ENCODE results near the gene CFDP1.

DNA sequence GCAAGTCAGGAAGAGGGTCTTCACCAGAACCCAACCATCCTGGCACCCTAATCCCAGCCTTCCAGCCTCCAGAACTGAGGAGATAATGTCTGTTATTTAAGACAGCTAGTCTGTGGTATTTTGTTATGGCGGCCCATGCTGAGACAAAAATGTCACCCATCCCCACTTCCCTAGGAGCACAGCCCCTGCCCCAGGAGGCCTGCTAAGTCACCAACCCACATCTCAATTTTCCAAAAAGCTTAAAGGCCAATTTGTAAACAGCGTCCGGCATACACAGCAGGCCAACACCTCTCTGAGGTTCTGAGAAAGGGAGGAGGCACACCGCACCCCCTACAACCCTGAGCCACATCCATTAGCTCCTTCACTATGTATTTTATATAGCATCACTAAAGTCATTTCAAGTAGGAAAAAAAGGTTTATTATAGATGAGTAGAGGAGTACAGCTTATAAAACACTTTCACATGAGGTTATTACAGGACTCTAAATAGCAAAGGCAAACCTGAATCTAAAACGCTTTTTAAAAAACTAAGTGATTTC is 24.2 kb upstream of the CFDP1 start:
- TF ChIP-seq ZNF274 (IDR thresholded peaks at IDR 0.05; ENCODE audit: low read depth, low read length) (no peak), SUZ12 (IDR thresholded peaks at IDR 0.05; ENCODE audit: extremely low read depth, insufficient read depth, insufficient read length) (no peak), YY1 (IDR thresholded peaks at IDR 0.05; ENCODE audit: insufficient read depth, insufficient read length) (no peak)

All from NT2/D1 (cell line).